Stimulated activated CD4-positive, alpha-beta T cell treated with anti-CD3 and anti-CD28 coated beads, Interleukin-1b, Interleukin-23, amount 100 ng/mL, for 48 hours (primary cell): ENCODE results near the gene PET100.

Experiments used
- DNase-seq: peaks from one replicate; pipeline ENCODE4 v3.0.0-alpha.2; 2020

PET100 gene

DNA sequence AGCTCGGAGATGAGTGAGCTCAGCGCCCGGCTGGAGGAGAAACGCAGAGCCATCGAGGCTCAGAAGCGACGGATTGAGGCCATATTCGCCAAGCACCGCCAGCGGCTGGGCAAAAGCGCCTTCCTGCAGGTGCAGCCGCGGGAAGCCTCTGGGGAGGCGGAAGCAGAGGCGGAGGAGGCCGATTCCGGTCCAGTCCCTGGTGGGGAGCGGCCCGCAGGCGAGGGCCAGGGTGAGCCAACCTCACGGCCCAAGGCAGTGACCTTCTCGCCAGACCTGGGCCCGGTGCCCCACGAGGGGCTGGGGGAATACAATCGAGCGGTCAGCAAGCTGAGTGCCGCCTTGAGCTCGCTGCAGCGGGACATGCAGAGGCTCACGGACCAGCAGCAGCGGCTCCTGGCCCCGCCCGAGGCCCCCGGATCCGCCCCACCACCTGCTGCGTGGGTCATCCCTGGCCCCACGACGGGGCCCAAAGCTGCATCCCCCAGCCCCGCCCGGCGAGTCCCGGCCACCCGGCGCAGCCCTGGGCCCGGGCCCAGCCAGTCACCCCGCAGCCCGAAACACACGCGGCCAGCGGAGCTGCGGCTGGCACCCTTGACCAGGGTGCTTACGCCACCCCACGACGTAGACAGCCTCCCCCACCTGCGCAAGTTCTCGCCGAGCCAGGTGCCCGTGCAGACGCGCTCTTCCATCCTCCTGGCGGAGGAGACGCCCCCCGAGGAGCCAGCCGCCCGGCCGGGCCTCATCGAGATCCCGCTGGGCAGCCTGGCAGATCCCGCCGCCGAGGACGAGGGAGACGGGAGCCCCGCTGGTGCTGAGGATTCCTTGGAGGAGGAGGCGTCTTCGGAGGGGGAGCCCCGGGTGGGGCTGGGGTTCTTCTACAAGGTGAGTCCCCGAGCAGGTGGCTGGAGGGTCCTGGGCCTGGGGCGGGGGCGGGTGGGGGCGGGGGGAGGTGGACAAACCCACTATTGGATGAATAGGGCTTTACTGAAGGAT lies 17.0 kb upstream of the PET100 start:
- DNase-seq, result no peak

DNA sequence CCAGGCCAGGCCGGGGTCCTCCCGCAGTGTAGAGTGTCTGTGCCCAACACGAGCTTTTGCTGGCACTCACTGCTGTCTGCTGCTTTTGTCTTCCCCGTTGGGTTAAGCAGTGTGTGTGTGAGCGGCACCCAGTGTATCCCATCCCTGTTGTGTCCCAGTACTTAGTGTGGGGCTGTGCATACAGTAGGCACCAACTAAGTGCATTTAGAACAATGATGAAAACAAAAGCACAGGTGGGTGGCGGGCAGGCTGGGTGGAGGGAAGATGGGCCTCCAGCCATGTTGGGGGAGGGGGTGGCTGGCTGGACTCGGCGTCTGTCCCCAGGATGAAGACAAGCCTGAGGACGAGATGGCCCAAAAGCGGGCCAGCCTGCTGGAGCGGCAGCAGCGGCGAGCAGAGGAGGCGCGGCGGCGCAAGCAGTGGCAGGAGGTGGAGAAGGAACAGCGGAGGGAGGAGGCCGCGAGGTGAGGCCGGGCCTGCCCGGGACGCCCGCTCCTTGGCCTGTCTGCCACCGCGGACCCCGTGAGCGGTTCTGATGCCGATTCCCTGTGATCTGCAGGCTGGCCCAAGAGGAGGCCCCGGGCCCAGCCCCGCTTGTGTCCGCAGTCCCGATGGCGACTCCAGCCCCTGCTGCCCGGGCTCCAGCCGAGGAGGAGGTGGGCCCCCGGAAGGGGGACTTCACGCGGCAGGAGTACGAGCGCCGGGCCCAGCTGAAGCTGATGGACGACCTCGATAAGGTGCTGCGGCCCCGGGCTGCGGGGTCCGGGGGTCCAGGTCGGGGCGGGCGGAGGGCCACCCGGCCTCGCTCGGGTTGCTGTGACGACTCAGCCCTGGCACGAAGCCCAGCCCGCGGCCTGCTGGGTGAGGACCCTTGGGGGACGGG lies 14.5 kb upstream of the PET100 start:
- no peak for DNase-seq

DNA sequence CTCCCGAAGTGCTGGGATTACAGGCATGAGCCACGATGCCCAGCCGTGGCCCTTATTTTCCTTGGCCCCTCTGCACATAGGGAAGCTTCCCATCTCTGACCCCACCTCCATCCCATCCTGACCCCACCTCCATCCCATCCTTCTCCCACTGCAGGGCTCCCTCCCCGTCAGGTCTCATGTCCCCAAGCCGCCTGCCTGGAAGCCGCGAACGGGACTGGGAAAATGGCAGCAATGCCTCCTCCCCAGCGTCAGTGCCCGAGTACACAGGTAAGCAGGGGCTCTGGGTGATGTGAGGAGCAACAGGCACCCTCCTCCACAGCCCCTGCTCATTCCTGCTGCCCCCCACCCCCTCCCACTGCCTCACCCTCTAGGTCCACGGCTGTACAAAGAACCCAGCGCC lies 12.4 kb upstream of the PET100 start:
- DNase-seq, result no peak

DNA sequence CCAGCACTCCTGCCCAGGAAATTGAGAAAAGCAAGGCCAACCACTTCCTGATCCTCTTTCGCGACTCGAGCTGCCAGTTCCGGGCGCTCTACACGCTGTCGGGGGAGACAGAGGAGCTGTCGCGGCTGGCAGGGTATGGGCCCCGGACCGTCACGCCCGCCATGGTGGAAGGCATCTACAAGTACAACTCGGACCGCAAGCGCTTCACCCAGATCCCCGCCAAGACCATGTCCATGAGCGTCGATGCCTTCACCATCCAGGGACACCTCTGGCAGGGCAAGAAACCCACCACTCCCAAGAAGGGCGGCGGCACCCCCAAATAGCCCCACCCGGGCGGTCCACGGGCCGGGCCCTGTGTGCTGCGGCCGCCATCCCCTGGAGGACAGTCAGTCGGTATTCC lies 11.9 kb upstream of the PET100 start:
- no peak for DNase-seq

DNA sequence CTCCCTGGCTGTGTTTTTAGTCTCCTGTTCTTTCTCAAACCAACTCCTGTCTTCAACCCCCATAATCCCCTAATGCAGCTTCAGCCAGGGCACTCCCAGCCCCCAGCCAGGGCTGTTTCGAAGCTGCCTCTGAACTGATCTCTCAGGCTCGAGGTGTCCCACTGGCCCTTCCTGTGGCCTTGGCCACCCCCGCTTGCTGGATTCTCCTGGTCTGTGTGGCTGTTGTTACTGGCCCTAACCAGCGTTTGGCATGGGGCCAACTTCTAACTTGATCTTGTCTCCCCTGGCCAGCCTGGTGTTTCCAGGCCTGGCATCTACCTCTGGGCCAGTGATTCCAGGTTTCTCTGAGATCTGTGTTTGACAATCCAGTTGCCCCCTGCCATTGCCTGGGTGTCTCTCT lies 11.2 kb upstream of the PET100 start:
- no peak for DNase-seq

DNA sequence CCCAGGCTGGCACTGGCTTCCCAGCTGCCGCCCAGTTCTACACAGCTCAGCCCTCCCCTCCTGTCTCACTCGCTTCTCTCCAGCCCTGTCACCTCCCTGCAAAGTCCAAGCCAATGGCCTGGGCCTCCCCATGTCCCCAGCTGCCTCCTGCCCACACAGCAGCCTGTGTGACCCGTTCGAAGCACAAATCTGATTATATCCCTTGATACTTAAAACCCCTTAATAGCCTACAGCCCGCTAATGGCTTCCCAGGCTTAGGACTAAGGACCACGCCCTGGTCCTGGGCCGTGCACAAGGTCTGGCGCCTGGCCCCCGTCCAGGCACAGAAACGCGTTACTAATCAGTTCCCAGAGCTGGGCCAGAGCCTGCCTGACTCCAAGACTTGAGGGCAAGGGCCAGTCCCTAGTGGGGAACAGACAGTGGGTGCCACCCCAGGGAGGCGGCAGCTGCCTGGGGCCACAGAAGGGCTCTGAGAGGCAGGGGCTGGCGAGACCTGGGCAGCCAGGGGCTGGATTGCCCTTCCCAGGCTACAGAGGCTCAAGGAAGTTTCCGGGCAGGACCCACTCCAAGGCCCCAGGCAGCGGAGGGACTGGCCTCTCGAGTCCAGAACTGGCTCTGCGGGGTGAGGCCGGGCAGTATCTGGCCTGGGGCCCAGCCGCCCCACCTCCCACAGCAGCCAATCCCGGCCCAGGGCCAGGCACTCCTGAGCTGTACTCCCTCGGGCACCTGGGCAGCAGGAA lies 10.7 kb upstream of the PET100 start:
- no peak for DNase-seq

DNA sequence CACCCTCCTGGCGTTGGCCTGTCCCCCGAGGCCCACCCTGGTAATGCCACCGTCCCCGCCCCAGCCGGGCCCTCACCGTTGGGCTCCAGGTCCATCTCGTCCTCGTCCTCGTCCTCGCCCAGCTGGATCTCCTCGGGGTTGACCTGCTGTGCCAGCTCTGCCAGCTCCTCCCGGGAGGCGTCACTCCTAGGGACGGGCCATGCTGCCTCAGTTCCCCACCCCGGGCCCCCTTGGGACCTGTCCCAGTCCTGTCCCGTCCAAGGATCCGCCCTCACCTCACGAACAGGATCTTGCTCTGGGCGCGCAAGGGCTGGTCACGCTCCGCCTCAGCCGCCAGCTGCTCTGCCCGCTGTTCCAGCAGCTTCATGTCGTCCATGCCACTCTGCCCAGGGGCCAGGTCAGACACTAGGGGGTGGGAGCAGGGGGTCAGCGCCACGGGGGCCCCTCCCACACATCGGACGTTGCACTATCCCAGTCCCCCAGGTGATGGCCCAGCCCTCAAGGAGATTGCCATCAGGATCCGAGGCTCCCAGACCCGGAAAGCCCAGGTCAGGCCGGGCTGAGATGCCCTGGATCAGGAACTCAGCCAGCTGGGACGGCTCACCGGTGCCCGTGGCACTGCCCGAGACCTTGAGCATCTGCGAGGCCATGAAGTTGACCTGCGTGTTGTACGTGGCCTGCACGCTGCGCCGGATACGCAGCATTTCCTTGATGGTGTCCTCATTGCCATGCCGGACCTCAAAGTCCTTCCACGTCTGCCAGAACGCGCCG lies 9.7 kb upstream of the PET100 start:
- no peak for DNase-seq

DNA sequence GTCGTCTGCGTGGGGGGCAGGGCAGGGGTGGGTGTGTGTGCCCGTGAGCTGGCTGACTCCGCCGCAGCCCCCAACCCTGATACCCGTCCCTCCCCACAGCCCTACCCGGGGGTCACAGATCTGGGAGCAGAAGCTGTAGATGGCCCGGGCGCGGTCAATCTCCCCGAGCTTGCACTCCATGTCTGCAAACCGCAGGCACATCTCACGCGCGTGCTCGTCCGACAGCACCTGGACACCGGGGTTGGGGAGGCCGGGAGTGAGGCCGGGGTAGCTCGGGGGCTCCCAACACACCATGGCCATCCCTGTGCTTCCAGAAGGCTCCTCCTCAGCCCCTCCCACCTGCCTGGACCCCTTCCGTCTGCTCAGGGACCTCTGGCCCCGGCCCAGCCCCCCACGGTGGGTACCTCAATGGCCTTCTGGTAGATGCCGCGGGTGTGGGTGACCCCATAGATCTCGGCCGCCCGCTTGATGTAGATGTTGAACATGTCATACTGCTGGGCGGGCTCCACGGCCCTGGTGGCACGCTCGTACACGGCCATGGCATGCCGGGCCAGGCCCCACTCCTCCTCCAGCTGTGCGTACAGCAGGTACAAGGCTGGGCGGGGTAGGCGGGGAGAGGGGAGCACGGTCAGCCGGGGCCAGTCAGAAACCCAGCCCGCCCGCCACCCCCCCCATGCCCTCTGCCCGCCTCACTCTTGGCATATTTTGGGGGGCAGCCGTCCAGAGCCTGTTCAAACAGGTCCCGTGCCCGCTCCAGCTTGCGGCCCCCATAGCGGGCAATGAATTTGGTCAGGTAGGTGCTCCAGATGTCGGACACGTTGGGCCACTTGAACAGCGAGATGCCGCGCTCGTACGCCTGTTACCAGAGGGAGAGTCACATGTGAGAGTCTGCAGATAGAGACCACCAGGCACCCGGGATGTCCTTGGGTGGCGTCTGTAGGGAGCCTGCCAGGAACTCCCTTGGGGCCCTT lies 8.9 kb upstream of the PET100 start:
- no peak for DNase-seq

DNA sequence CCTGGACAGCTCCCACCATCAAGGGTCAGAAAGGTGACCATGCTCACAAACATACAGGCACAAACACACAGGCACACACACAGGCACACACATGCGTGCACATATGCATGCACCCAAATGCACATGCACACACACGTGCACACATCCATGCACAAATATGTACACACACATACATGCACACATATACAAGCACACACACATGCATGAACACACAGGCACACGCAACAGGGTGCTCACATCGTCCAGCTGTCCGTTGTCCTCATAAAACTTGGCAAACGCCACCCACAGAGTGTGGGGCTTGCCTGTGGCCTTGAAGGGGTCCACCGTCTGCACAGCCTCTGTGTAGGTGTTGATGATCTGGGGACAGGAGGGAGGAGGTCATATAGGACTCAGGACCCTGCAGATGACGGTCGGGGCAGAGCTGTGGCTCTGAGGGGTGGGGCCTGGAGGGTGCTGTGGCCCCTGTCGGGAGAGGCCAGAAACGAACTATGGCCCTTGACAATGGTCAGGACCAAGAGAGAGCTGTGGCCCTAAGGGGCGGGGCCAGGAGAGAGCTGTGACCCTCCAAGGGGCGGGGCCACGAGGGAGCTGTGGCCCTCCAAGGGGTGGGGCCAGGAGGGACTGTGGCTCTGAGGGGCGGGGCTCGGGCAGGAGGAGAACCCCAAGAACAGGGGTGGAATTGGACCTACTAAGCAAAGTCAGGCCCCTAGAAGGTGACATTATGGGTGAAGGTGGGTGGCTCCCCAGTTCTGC lies 6.5 kb upstream of the PET100 start:
- DNase-seq, result no peak

DNA sequence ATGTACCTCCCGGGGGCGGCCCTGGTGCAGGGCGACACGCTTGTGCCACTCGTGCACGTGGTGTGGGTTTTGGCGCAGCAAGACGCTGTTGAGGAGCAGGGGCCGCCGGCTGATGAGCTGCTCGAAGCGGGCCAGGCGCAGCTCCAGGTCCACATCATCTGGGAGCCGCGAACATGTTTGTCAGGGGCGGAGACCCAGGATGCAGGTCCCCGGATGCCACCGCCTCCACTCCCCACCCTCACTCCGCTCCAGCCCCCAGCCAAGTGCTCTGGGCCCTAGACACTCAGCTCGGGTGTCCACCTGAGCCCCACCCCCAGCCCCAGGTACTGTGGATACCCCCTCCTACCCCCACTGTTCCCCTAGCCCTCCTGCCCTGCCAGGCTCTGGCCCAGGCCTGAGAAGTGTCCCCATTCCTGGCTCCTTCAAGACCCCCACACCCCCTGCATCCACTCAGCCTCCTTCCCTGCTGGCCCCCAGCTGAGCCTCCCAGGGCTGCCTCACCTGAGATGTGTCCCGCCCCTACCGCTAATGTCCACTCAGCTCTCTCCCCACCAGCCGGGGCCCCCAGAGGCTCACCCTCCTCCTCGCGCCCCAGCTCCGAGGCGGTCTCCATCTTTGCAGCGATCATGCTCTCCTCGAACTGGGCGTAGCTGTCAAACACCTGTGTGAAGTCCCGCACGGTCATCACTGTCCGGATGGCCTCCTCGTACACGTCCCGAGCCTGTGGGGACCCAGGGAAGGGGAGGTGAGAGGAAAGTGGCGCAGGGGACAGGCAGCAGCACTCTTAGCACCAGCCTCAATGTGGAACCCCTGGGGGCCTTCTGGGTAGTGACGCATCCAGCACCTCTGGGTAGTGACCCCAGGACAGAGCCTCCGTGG lies 5.6 kb upstream of the PET100 start:
- DNase-seq, result no peak

DNA sequence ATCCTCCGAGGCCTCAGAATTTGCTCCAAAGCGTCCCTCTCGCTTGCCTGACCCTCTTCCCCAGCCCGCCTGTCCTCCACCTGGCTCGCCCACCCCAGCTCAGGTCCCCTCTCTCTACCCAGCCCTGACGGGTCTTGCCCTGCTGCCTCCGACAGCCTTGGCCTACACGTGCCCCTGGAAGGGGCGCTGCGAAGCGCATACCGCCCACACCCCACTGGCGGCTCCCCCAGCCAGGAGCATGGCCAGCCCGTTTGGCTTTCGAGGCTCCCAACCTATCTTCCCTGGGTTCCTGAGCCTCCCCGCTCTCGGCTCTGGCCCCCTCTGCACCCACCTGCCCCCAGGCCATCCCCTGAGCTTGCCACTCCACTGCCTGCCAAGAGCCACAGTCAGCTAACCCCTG lies 4.8 kb upstream of the PET100 start:
- DNase-seq, result no peak

DNA sequence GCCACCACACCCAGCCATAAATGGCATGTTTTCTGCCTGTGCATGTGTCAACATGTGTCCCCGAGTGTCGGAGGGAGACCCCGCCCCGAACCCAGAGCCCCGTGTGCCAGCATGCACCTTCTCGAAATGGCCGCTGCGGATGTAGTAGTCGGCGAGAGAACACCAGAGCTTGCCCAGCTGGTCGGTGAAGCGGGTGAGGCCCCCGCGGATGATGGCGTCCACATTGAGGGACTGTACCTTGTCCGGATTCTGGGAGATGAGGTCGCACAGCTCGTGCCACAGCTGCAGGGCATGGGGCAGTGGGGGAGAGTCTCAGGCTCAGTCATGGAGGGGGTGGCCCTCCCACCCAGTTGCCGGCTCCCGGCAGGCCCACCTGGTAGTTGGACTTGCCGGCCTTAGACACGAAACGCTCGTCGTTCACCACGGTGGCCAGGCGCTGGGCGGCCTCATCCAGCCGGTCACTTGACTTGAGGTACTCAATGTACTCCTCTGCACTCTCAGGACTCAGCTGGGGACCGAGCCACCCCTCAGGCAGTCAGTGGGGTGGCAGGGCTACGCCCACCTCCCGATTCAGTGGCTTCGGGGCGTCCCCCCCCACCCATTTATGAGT lies 3.7 kb upstream of the PET100 start:
- DNase-seq, result no peak

DNA sequence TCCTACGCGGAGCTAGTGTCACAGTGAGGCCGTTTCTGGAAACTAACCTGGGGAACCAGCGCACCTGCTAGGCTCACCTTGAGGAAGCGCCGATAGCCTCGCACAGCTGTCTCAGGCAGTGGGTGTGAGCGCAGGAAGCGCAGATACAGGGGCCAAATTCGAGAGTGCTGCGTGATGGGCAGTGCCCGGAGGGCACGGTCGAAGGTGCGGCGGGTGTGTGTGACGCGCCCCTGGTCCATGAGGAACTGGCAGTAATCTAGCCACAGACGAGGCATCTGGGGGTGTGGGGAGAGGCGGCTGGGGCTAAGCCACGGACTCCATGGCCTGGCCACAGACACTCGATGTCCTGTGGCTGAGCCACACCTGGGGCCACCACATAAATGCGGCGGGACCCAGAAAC lies 2.4 kb upstream of the PET100 start:
- no peak for DNase-seq

DNA sequence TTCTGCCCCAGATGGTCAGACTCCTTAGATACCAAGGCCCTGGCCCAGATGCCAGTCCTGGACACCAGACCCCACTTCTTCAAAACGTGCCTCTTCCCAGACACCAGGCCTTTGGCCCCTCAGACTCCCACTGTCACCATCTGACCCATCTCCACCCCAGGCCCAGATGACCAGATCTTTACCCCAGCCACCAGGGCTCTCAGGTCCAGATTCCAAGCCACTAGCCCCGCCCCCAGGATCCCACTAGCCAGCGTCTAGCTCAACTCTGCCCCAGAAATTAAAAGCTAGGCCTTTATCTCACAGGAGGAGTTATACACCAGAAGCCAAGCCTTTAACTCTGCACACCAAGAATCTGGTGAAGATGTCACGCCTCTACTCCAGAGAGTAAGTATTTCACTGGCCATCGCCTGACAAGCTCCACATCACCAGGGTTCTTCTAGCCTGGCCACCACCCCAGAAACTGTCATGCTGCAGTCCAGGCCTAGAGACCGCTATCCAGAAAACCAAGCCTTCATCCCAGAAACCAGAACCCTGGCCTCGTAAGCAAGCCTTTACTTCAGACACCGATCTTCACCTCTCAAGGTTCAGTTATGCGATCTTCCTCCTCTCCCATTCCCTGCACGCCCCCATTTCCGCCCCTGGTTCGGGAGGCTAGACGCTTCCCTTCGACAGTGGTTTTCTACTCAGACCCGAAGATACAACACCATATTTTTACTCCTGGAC lies 843 bp upstream of the PET100 start:
- DNase-seq, result no peak

DNA sequence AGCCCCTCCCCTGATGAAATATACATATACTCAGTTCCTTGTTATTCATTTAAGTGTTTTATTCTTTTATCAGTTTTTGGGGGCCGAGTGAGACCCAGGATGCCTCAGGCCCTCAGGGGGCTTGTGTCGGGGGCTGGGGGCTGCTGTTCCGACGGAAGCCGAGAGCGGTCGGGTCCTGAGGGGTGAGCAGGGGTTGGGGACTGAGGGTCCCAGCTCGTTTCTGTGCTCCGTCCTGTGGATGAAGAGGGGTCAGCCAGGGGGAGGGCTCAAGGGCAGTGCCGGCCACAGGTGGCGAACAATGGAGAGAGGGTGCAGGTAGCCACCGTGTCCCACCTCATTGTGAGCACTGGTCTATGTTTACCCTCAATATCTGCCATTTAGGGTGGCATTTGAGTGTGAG lies 2.0 kb downstream of the PET100 start:
- DNase-seq, result no peak

DNA sequence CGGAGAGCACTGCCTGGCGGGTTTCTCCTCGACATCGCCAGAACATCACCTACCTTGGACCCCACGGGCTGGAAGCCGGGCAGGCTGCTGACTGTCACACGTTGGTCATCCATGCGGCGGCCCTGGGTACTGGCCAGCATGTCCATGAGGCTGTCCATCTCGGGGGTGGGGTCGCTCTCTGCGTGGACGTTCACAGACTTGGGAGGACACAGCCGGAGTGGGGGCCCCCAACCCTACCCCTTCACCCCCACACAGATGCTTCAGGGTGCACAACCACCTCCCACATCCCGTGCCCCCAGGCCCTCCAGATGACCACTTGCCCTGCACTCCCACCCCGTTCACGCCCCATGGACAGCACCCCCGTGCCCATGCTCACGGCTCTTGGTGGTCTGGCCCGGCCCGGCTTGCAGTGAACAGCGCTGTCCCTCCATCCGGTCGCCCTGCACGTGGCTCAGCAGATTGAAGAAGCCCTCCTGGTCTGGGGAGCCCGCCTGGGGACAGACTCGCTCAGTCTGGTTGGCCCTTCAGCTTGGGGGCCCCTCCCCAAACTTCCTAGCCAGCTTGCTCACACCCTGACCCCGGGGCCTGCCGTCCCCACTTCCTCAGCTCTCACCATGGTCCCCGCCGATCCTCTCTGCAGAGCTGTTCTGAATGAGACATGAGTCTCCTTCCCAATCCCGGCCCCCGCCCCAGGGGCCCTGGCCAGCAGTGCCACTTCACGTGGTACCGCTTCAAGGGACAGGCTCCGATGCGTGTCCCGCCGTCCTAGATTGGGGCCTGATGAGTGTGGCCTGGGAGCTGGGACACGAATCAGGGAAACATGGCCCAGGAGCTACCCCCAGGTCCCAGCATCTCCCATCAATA lies 3.0 kb downstream of the PET100 start:
- no peak for DNase-seq

DNA sequence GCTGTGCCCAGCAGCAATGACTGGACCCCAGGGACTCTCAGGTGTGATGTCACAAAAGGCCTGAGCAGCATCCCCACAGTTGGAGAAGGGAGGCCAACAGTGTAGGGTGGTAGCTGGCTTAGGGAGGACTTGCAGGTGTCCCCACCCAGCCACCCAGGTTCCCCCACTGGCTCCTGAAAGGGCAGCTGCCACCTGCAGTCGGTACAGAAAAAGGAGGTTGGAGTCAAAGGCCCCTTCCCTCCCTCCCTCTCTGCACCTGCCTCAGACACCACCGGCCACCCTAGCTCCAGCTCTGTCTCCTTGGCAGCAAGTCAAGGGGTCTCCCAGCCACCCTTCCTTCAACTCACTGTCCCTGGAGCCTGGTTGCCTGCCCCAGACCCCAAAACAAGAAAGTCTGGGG lies 4.1 kb downstream of the PET100 start, which contains the start of gene PCP2:
TSS of gene PCP2 (minus strand) at position 22 of the 400 bp plus-strand sequence. CDS start 262 bp downstream, outside the sequence.
- no peak for DNase-seq
